B cell (primary cell): ENCODE results near the gene DPYD. TPM values are rescaled to one million over a fixed set of nuclear protein-coding genes. Genes with fewer than 3 reads are reported as not detected.

Source experiments
- ATAC-seq: fragments of 200-7000 bp; cut with Tn5 transposase; one replicate; pipeline ENCODE4 v1.10.0; 2021; ENCODE audit warnings: low read depth, mild to moderate bottlenecking, moderate number of reproducible peaks, moderate library complexity
- CTCF ChIA-PET: fragments of 350-600 bp; sonication (Branson Sonifier 250); formaldehyde crosslinking; loops from one replicate; lab custom pipeline; 2021; ENCODE audit warnings: antibody characterized with exemption, inconsistent platforms; lab: Charles Lee
- POLR2A ChIA-PET: fragments of 350-600 bp; sonication (Branson Sonifier 250); formaldehyde crosslinking; loops from one replicate; lab custom pipeline; 2021; ENCODE audit warnings: antibody characterized with exemption; lab: Charles Lee
- DNase-seq: peaks from one replicate; pipeline ENCODE4 v3.0.0; 2013
- H2AFZ ChIP-seq: 2 replicates; pipeline ENCODE4 v1.6.1; 2012; ENCODE audit warnings: mild to moderate bottlenecking, low read depth, low read length; ENCODE audit not compliant: insufficient read depth, poor library complexity, severe bottlenecking
- H3K27ac ChIP-seq, 2 donors: 1 replicate in 1 of 2; 2 replicates in 1 of 2; pipeline ENCODE4 v1.5.1; 2012 to 2013; ENCODE audit warnings: low read length in 2 of 2, mild to moderate bottlenecking in 2 of 2, moderate library complexity in 1 of 2
- H3K27me3 ChIP-seq, 4 experiments: fragments of 200-600 bp in 1 of 4; sonication (generic) in 1 of 4; replicated peaks in 1 of 4; 1 replicate in 2 of 4; 2 replicates in 2 of 4; pipeline versions ENCODE4 v1.6.1 to v1.7.0; 2013 to 2016; ENCODE audit warnings: low read length in 3 of 4, mild to moderate bottlenecking in 2 of 4, mixed read lengths in 1 of 4, moderate library complexity in 1 of 4; ENCODE audit not compliant: insufficient read depth in 4 of 4, control insufficient read depth in 3 of 4; ENCODE audit errors: control extremely low read depth in 1 of 4
- H3K36me3 ChIP-seq, 2 experiments: replicated peaks in 1 of 2; 1 replicate in 1 of 2; 2 replicates in 1 of 2; pipeline versions ENCODE4 v1.6.1 to v1.7.1; 2013; ENCODE audit warnings: low read length in 1 of 2; ENCODE audit not compliant: insufficient read depth in 2 of 2, control insufficient read depth in 1 of 2; ENCODE audit errors: control extremely low read depth in 1 of 2, extremely low read depth in 1 of 2
- H3K4me1 ChIP-seq, 2 donors: fragments of 200-600 bp in 1 of 2; sonication (generic) in 1 of 2; 1 replicate in 1 of 2; 2 replicates in 1 of 2; pipeline versions ENCODE4 v1.5.1 to v1.6.1; 2013 to 2017; ENCODE audit warnings: low read length in 2 of 2; ENCODE audit not compliant: control insufficient read depth in 2 of 2, insufficient read depth in 2 of 2
- H3K4me2 ChIP-seq: replicated peaks from 2 replicates; pipeline ENCODE3; 2012; ENCODE audit warnings: mild to moderate bottlenecking, low read depth, low read length; ENCODE audit not compliant: poor library complexity, severe bottlenecking
- H3K4me3 ChIP-seq, 5 experiments: fragments of 200-600 bp in 1 of 5; sonication (generic) in 1 of 5; 1 replicate in 3 of 5; 2 replicates in 2 of 5; pipeline versions ENCODE4 v1.5.1 to v1.7.0; 2011 to 2016; ENCODE audit warnings: low read length in 4 of 5, mild to moderate bottlenecking in 4 of 5, low read depth in 2 of 5, control low read depth in 1 of 5, moderate library complexity in 1 of 5; ENCODE audit not compliant: insufficient read depth in 1 of 5; ENCODE audit errors: control extremely low read depth in 1 of 5, extremely low read depth in 1 of 5
- H3K79me2 ChIP-seq: fragments of 200-600 bp; sonication (generic); one replicate; pipeline ENCODE4 v1.6.0; 2016; ENCODE audit warnings: low read length; ENCODE audit not compliant: control insufficient read depth, insufficient read depth
- H3K9ac ChIP-seq: fragments of 200-600 bp; sonication (generic); 2 replicates; pipeline ENCODE4 v1.6.1; 2017; ENCODE audit warnings: mild to moderate bottlenecking, low read length, moderate library complexity
- H3K9me3 ChIP-seq, 3 donors: one replicate each; pipeline versions ENCODE4 v1.6.1 to v1.7.1; 2013; ENCODE audit warnings: low read length in 2 of 3; ENCODE audit not compliant: control insufficient read depth in 2 of 3, insufficient read depth in 1 of 3; ENCODE audit errors: control extremely low read depth in 1 of 3
- H4K20me1 ChIP-seq: 2 replicates; pipeline ENCODE4 v1.6.0; 2012; ENCODE audit warnings: mild to moderate bottlenecking, low read length; ENCODE audit not compliant: insufficient read depth, control insufficient read depth, poor library complexity, severe bottlenecking
- H3K27ac Mint-ChIP-seq: one replicate; pipeline ENCODE4 v1.8.0; 2021; ENCODE audit warnings: mixed read lengths
- H3K27me3 Mint-ChIP-seq: one replicate; pipeline ENCODE4 v1.8.0; 2021; ENCODE audit warnings: mixed read lengths
- H3K4me1 Mint-ChIP-seq: one replicate; pipeline ENCODE4 v1.8.0; 2021; ENCODE audit warnings: mixed read lengths
- H3K4me3 Mint-ChIP-seq: one replicate; pipeline ENCODE4 v1.8.0; 2021; ENCODE audit warnings: mixed read lengths
- H3K9me3 Mint-ChIP-seq: one replicate; pipeline ENCODE4 v1.8.0; 2022; ENCODE audit warnings: mixed read lengths; ENCODE audit not compliant: insufficient read depth
- CTCF ChIP-seq: fragments of 200-600 bp; IDR thresholded peaks from one replicate; pipeline ENCODE4 v1.8.0; 2022; ENCODE audit warnings: antibody characterized with exemption, mild to moderate bottlenecking
- EZH2 ChIP-seq: IDR thresholded peaks from 2 replicates; pipeline ENCODE4 v1.6.1; 2012; ENCODE audit warnings: borderline replicate concordance, low read depth, mild to moderate bottlenecking, moderate library complexity, low read length; ENCODE audit not compliant: insufficient read depth, poor library complexity, severe bottlenecking
- WGBS: methylation state at CpG from one replicate; pipeline ENCODE4 v1.1.5; 2013; ENCODE audit warnings: missing lambda C conversion rate; ENCODE audit not compliant: insufficient coverage; 5-methylcytosine and 5-hydroxymethylcytosine counted together
- intact Hi-C: fragments of 100-400 bp; cut with micrococcal nuclease; formaldehyde crosslinking; loops from one replicate; pipeline ENCODE4 v1.10.0; 2022
- polyA plus RNA-seq: library from polyadenylated mRNA; depleted of rRNA; stranded (reverse); fragments of >200 nt; gene quantifications from 2 replicates; pipeline ENCODE4 v1.2.3, GENCODE V29; 2012
- total RNA-seq, 2 donors: library from RNA; stranded (reverse); fragments of 120-200 nt in 1 of 2; gene quantifications; 1 replicate in 1 of 2; 2 replicates in 1 of 2; pipeline versions ENCODE4 v1.2.3 to v1.2.4, GENCODE V29; 2013 to 2022

DPYD gene
- total and polyA plus RNA-seq, 2 donors (not counting 1 experiment from before 2014, with no cell fraction given): 4.2 to 19.0 TPM

- H3K79me2 ChIP-seq: no peaks in the 10 kb centered on the region
- H3K4me1 ChIP-seq: no peaks in the 10 kb centered on the region
- WGBS: 89% methylated on average over 1 of the region's 1 CpG
- CTCF ChIA-PET: no interaction called here
- no peaks in the 10 kb centered on the region for H3K27me3 Mint-ChIP-seq
- no peaks in the 10 kb centered on the region for H3K4me1 Mint-ChIP-seq
- no peaks in the 10 kb centered on the region for H3K9me3 Mint-ChIP-seq
- intact Hi-C loops: no loop called here
- no peak overlapping the region for H3K27ac Mint-ChIP-seq
- no peak overlapping the region for H3K4me3 ChIP-seq
- no peak overlapping the region for H3K27ac ChIP-seq
- no peak for ATAC-seq
- no peak overlapping the region for H3K4me3 Mint-ChIP-seq
- H3K4me2 ChIP-seq: no peak overlapping the region
- H3K36me3 ChIP-seq: peaks cover 0 to 3% of the 10 kb centered on the region in 2 experiments
- no peaks in the 10 kb centered on the region for H4K20me1 ChIP-seq
- DNase-seq: no peak
- TF ChIP-seq CTCF (no peak), EZH2 (no peak)
- H3K27me3 ChIP-seq: no peaks in the 10 kb centered on the region
- POLR2A ChIA-PET: no interaction called here
- H3K9ac ChIP-seq: no peak overlapping the region
- H2AFZ ChIP-seq: no peak overlapping the region
- H3K9me3 ChIP-seq: no peaks in the 10 kb centered on the region
Observed at GRCh38 chr1:97308131-97308530, 612.7 kb downstream of the DPYD start.

GRCh38 chr1:97307568-97307967 lies 613.3 kb downstream of the DPYD start:
- Histone ChIP-seq H3K4me1 (no peaks in the 10 kb centered on the region), H3K27ac (no peak overlapping the region), H4K20me1 (no peaks in the 10 kb centered on the region), H3K9me3 (no peaks in the 10 kb centered on the region), H3K4me3 (no peak overlapping the region), H3K36me3 (peaks cover 0 to 3% of the 10 kb centered on the region in 2 experiments), H3K9ac (no peak overlapping the region), H3K79me2 (no peaks in the 10 kb centered on the region), H3K4me2 (no peak overlapping the region), H2AFZ (no peak overlapping the region), H3K27me3 (no peaks in the 10 kb centered on the region)
- ChIA-PET CTCF (no interaction called here), POLR2A (no interaction called here)
- H3K4me1 Mint-ChIP-seq: no peaks in the 10 kb centered on the region
- intact Hi-C loops: no loop called here
- no peaks in the 10 kb centered on the region for H3K27me3 Mint-ChIP-seq
- H3K4me3 Mint-ChIP-seq: no peak overlapping the region
- ATAC-seq (no peak), DNase-seq (no peak)
- no peak for TF ChIP-seq EZH2
- no peak for TF ChIP-seq CTCF
- no peaks in the 10 kb centered on the region for H3K9me3 Mint-ChIP-seq
- no peak overlapping the region for H3K27ac Mint-ChIP-seq
